OCI-LY1 (cell line): ENCODE data around the gene PCGF5.

Source experiments
- H2AFZ ChIP-seq: fragments of 200-600 bp; sonication (generic), shearing (Covaris generic); 2 replicates; pipeline ENCODE4 v1.6.0; 2014; ENCODE audit warnings: antibody characterized with exemption, mild to moderate bottlenecking, low read length
- H3F3A ChIP-seq: fragments of 200-600 bp; sonication (generic), shearing (Covaris generic); 2 replicates; pipeline ENCODE4 v1.6.0; 2014; ENCODE audit warnings: mild to moderate bottlenecking, antibody characterized with exemption, low read length, moderate library complexity; ENCODE audit not compliant: insufficient read depth
- H3K27ac ChIP-seq: fragments of 200-600 bp; sonication (generic); 2 replicates; pipeline ENCODE4 v1.5.1; 2014; ENCODE audit warnings: low read length, mixed run types, mild to moderate bottlenecking, low read depth; ENCODE audit not compliant: poor library complexity, severe bottlenecking
- H3K27me3 ChIP-seq: fragments of 200-600 bp; sonication (generic); 2 replicates; pipeline ENCODE4 v1.6.0; 2014; ENCODE audit warnings: antibody characterized with exemption, mild to moderate bottlenecking, low read length, moderate library complexity; ENCODE audit not compliant: insufficient read depth
- H3K36me3 ChIP-seq: fragments of 200-600 bp; sonication (generic); 2 replicates; pipeline ENCODE4 v1.6.1; 2014; ENCODE audit warnings: mild to moderate bottlenecking, antibody characterized with exemption, low read length, moderate library complexity, mixed read lengths; ENCODE audit not compliant: insufficient read depth
- H3K4me1 ChIP-seq: fragments of 200-600 bp; sonication (generic); 2 replicates; pipeline ENCODE4 v1.5.1; 2014; ENCODE audit warnings: mild to moderate bottlenecking, low read length, moderate library complexity; ENCODE audit not compliant: insufficient read depth, severe bottlenecking
- H3K4me2 ChIP-seq: fragments of 200-600 bp; sonication (generic), shearing (Covaris generic); 2 replicates; pipeline ENCODE4 v1.6.1; 2014; ENCODE audit warnings: low read length
- H3K4me3 ChIP-seq: fragments of 200-600 bp; sonication (generic); 2 replicates; pipeline ENCODE4 v1.5.1; 2014; ENCODE audit warnings: low read length, low read depth, mild to moderate bottlenecking, mixed read lengths; ENCODE audit not compliant: poor library complexity, severe bottlenecking
- H3K79me2 ChIP-seq: fragments of 200-600 bp; shearing (Covaris generic); 2 replicates; pipeline ENCODE4 v1.6.1; 2016; ENCODE audit warnings: mixed run types, low read length, mixed read lengths; ENCODE audit not compliant: insufficient read depth
- H3K9ac ChIP-seq: fragments of 200-600 bp; sonication (generic), shearing (Covaris generic); 2 replicates; pipeline ENCODE4 v1.6.1; 2014; ENCODE audit warnings: mild to moderate bottlenecking, low read length, mixed read lengths
- H3K9me2 ChIP-seq: fragments of 200-600 bp; sonication (generic), shearing (Covaris generic); 2 replicates; pipeline ENCODE4 v1.6.1; 2014; ENCODE audit warnings: low read depth, mild to moderate bottlenecking, low read length, mixed read lengths
- H3K9me3 ChIP-seq: fragments of 200-600 bp; shearing (Covaris generic); 2 replicates; pipeline ENCODE4 v1.6.1; 2014; ENCODE audit warnings: low read length, mixed read lengths
- H4K20me1 ChIP-seq: fragments of 200-600 bp; sonication (generic), shearing (Covaris generic); 2 replicates; pipeline ENCODE4 v1.6.0; 2016; ENCODE audit warnings: mild to moderate bottlenecking, low read length; ENCODE audit not compliant: insufficient read depth
- CTCF ChIP-seq: fragments of 200-600 bp; sonication (generic), shearing (Covaris generic); IDR thresholded peaks from 2 replicates; pipeline ENCODE4 v1.5.1; 2017; ENCODE audit warnings: mild to moderate bottlenecking, antibody characterized with exemption, low read length, moderate library complexity, mixed read lengths
- EZH2 ChIP-seq: fragments of 200-600 bp; sonication (generic), shearing (Covaris generic); IDR thresholded peaks from 2 replicates; pipeline ENCODE4 v1.8.0; 2017; ENCODE audit warnings: borderline replicate concordance, mixed run types, mild to moderate bottlenecking, antibody characterized with exemption, low read length, moderate library complexity, mixed read lengths

Gene PCGF5

GRCh38 chr10:91271886-91272285 is 51.4 kb downstream of the PCGF5 start:
- TF ChIP-seq CTCF (no peak), EZH2 (no peak)
- Histone ChIP-seq H3F3A (no peaks in the 10 kb centered on the region), H3K9me3 (no peaks in the 10 kb centered on the region), H3K4me2 (no peak overlapping the region), H3K4me3 (no peak overlapping the region), H3K9me2 (no peaks in the 10 kb centered on the region), H3K27ac (no peak overlapping the region), H3K4me1 (no peaks in the 10 kb centered on the region), H2AFZ (no peak overlapping the region), H3K9ac (no peak overlapping the region), H3K79me2 (no peaks in the 10 kb centered on the region), H4K20me1 (no peaks in the 10 kb centered on the region), H3K36me3 (peaks cover 36% of the 10 kb centered on the region), H3K27me3 (no peaks in the 10 kb centered on the region)

- no peak overlapping the region for H3K4me2 ChIP-seq
- H3K4me3 ChIP-seq = no peak overlapping the region
- no peaks in the 10 kb centered on the region for H3K9me3 ChIP-seq
- H3K27me3 ChIP-seq = no peaks in the 10 kb centered on the region
- H3K9me2 ChIP-seq = no peaks in the 10 kb centered on the region
- no peak overlapping the region for H3K9ac ChIP-seq
- TF ChIP-seq EZH2 (no peak), CTCF (no peak)
- H3K27ac ChIP-seq = no peak overlapping the region
- H3K79me2 ChIP-seq = no peaks in the 10 kb centered on the region
- H2AFZ ChIP-seq = no peak overlapping the region
- H3K4me1 ChIP-seq = no peaks in the 10 kb centered on the region
- H3F3A ChIP-seq = no peaks in the 10 kb centered on the region
- H3K36me3 ChIP-seq = peaks cover 5% of the 10 kb centered on the region; the same call in 1 of the 2 replicates
- H4K20me1 ChIP-seq = no peaks in the 10 kb centered on the region
Measured at GRCh38 chr10:91284486-91285090, 64.1 kb downstream of the PCGF5 start.

- no peak overlapping the region for H2AFZ ChIP-seq
- H3K36me3 ChIP-seq = no peaks in the 10 kb centered on the region
- H4K20me1 ChIP-seq = no peaks in the 10 kb centered on the region
- H3K4me1 ChIP-seq = no peaks in the 10 kb centered on the region
- no peak for TF ChIP-seq EZH2
- TF ChIP-seq CTCF = no peak
- no peaks in the 10 kb centered on the region for H3K79me2 ChIP-seq
- H3K4me3 ChIP-seq = no peak overlapping the region
- no peak overlapping the region for H3K4me2 ChIP-seq
- no peak overlapping the region for H3K27ac ChIP-seq
- no peaks in the 10 kb centered on the region for H3F3A ChIP-seq
- H3K9me2 ChIP-seq = no peaks in the 10 kb centered on the region
- no peak overlapping the region for H3K9ac ChIP-seq
- no peaks in the 10 kb centered on the region for H3K27me3 ChIP-seq
- H3K9me3 ChIP-seq = no peaks in the 10 kb centered on the region
Measured at GRCh38 chr10:91286572-91286971, 66.1 kb downstream of the PCGF5 start.
